Measurements from ENCODE around the gene PABPC1L.

PABPC1L gene

DNA sequence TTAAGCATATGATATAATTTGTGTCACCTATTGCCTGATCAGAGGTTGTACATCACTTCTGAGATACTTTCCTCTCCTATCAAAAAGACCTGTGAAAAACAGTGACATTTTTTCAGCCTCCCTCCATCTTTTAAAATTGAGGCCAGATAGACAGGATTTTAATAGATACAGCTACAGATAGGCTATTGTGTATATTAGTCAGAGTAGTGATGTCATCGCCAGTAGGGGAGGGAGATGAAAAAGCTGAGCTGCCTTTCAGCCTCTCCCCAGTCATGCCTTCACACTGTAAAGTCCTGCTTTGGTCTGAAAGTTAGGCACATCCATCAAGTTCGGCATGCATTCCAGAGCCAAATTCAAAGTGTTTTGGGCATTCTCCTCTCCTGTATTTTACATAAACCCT is 7.9 kb upstream of the PABPC1L start:
- no peak for DNase-seq

DNA sequence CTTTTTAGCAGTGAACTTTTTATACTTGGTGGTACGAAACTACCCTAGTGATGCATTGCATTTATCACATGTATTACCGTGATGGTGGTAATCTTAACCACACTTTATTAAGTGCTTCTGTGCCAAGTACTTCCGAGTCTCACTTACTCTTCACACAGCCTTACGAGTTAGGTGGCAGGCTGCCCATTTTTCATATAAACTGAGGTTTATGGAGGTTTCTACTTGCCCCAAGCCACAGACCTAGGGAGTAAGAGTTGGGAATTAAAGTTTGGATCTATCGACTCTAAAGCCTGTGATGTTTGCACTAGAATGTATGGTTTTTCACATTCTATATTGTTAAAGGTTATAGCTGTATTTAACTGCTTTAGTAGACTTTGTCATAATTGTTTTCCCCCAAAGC is 5.5 kb upstream of the PABPC1L start:
- no peak for DNase-seq

- DNase-seq, result no peak
Measured at GRCh38 chr20:44908987-44909871, 631 bp upstream of the PABPC1L start.

DNA sequence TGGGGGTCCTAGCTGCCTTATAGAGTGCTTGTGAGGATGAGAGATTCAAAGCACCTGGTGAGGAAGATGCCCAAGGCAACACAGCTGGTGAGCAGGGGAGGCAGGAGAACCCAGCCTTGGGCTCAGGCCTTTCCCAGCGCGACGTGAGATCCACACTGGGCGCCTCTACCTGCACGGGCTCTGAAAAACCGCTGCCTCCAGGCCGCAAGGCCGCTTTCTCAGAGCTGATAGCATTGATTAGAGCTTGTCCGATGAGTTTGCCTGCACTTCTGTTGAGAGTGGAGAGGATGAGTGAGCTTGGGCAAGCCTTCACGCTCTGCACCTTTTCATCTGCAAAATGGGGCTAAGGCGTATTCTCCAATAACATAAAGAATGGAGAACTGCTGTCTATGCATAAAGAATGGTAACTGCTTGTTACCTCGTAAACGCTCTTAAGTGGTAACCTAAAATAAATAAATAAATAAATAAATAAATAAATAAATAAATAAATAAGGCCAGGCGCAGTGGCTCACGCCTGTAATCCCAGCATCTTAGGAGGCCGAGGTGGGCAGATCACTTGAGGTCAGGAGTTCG is 916 bp downstream of the PABPC1L start:
- no peak for DNase-seq

DNA sequence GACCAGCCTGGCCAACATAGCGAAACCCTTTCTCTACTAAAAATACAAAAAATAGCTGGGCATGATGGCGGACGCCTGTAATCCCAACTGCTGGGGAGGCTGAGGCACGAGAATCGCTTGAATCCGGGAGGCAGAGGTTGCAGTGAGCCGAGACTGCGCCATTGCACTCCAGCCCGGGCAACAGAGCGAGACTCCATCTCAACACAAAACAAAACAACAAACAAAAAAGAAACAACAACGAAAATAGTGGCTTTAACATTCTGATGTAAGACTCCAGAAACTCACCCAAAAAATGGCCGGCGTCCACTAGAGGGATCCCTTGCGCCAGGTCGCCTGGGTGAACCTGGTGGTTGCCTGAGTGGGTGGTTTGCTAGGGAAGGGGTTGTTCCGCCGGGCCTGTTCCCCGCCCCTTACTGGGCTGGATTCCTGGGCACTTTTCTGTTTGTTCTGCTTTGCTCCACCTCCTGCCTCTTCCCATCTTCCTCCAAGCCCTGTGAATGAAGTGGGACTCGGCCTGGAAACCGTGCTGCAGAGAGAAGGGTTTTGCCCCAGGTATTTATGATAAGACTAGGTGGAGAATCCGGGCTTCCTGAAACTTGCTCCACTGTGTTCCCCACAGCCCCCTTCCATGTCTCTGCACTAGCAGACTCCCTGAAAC is 1.5 kb downstream of the PABPC1L start:
- DNase-seq, result no peak

- DNase-seq, result no peak
Measured at GRCh38 chr20:44912189-44912588, 2.3 kb downstream of the PABPC1L start.

- no peak for DNase-seq
Measured at GRCh38 chr20:44914924-44915323, 5.1 kb downstream of the PABPC1L start.

DNA sequence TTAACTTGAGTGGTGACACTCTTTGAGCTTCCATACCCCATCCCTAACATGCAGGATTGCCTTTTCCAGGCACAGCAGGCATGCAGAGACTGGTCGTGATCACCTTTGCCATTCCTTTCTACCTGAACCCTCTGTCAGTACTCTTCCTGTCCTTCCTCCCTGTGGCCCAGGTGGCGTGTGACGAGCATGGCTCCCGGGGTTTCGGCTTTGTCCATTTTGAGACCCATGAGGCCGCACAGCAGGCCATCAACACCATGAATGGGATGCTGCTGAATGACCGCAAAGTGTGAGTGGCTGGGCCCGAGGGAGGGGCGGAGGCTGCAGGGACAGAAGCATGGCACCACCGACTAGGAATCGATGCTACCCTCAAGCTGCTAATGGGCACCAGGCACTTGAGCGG is 6.7 kb downstream of the PABPC1L start:
- DNase-seq, result no peak

GRCh38 chr20:44917399-44917798 is 7.5 kb downstream of the PABPC1L start:
- DNase-seq, result no peak

- no peak for DNase-seq
Measured at GRCh38 chr20:44918342-44918741, 8.5 kb downstream of the PABPC1L start.

- no peak for DNase-seq
Measured at GRCh38 chr20:44918761-44919160, 8.9 kb downstream of the PABPC1L start.

DNA sequence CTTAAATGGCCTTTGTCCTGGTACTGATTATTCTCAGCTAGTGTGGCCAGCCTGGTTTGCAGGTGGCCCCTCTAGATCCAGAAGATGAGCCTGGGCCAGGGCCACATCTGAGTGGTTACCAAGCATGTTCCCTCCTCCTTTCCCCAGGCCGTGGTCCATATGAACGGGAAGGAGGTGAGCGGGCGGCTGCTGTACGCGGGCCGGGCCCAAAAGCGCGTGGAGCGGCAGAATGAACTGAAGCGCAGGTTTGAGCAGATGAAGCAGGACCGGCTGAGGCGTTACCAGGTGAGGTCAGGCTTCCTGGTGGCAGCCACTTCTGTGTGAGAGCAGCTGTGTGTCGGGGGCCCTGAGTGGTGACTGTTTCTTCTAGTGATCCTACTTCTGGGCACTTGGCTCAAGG is 11.6 kb downstream of the PABPC1L start:
- DNase-seq, result no peak

GRCh38 chr20:44924541-44924940 is 14.7 kb downstream of the PABPC1L start:
- no peak for DNase-seq

- no peak for DNase-seq
Measured at GRCh38 chr20:44928595-44928994, 18.7 kb downstream of the PABPC1L start.

DNA sequence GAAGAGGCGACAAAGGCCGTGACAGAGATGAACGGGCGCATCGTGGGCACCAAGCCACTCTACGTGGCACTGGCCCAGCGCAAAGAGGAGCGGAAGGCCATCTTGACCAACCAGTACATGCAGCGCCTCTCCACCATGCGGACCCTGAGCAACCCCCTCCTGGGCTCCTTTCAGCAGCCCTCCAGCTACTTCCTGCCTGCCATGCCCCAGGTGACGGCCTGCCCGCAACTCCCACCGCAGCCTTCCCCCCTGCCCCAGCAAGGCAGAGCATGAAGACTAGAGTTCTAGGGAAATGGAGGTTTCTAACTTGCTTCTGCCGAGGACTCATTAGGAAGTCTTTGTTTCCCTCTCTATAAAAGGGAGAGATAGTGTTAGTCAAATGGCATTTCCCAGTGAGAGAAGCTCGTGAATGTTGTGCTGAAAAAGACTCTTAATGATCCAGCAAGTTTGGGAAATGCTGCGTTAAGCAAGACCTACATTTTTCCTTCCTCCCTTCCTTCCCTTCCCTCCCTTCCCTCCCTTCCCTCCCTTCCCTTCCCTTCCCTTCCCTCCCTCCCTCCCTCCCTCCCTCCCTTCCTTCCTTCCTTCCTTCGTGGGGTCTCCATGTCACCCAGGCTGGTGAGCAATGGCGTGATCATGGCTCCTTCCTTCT is 20.8 kb downstream of the PABPC1L start:
- no peak for DNase-seq

- no peak for DNase-seq
Measured at GRCh38 chr20:44931911-44932310, 22.1 kb downstream of the PABPC1L start.

GRCh38 chr20:44932916-44933315 is 23.1 kb downstream of the PABPC1L start:
- DNase-seq, result no peak

DNA sequence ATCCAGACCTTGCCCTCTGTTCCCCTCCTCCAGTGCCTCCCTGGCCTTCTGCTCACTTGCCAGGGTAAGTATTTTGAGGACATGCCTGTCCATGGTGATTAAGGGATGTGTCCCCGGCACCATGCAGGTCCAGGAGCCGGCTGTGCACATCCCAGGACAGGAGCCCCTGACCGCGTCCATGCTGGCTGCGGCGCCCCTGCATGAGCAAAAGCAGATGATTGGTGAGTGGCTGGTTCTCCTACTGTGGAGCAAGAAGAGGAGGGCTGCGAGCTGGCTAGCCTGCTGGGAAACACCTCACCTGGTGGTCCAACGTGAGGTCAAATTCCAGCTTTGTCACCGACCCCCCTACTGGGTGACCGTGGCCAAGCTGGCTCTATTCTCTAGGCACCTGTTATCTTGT is 26.6 kb downstream of the PABPC1L start:
- no peak for DNase-seq

GRCh38 chr20:44938637-44939036 is 28.8 kb downstream of the PABPC1L start:
- DNase-seq, result no peak

DNA sequence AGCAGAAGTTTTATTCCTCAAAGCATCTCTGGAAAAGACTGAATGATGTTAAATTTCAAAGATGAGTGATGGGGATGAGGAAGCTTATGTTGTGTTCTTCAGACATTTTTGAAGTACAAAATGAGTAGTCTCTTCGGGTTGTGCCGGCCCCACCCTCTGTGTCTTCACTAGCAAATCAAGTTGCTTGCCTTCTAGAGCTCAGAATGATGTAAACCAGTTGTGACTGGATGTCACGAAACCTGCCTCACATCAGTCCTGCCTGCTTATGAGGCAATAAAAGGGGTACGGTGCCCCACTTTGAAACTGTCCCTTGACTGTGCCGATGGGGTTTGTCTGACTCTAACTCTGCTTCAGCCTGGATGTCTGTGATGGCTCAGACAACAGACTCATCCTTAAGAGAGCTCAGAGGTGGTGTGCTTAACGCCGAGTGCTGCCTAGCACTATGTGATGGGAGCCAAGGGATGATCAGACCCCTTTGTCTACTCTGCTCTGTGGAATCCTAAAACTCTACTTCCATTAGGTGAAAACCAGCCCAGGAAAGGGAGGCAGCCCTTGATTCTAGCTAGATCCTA is 31.3 kb downstream of the PABPC1L start:
- DNase-seq, result no peak

GRCh38 chr20:44942264-44942973 is 32.6 kb downstream of the PABPC1L start:
- DNase-seq, result no peak

DNA sequence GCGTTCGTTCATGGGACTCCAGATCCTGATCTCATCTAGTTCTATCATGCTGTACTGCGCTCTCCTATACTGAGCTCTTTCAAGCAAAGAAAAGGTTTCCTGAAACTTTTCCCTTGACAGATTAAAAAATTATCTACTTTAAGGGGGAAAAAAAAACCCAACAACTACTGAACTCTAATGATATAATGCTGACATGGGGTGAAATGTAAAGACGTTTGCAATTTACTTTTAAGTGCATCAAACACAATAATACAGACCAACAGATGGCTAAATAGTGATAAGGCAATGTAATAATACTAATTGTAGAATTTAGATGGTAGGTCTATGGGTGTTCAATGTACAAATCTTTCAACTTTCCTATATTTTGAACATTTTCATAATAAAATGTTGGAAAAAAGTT is 34.0 kb downstream of the PABPC1L start:
- DNase-seq, result no peak

GRCh38 chr20:44945261-44945660 is 35.4 kb downstream of the PABPC1L start:
- DNase-seq, result no peak

Measured in NCI-H187 (cell line).